ENCODE data around the gene PARD3B. TPM values are rescaled to one million over a fixed set of nuclear protein-coding genes. Genes with fewer than 3 reads are reported as not detected.

Gene PARD3B
- polyA plus RNA-seq, 3 donors, result not detected

DNA sequence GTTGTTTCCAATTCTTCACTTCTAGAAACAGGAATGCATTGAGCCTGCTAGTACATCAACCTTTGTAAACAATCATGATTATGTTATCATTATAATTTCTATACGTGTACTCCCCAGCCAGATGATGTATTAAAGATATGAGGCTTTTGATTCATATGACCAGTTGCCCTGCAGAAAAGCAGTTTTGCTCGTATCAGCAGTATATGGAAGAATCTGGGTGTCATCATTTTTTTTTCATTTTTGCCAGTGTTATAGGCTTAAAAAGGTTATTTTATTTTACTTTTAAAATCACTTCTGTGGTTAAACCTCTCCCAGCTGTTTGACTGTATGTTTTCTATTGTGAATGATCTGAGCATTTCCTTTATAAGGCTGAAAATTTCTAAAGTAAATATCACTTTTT is 665.2 kb downstream of the PARD3B start:
- H3K36me3 Mint-ChIP-seq, result no peaks in the 10 kb centered on the region
- no peak overlapping the region for H3K9ac ChIP-seq (ENCODE audit: insufficient read depth, low read length, poor library complexity, severe bottlenecking)
- intact Hi-C loops (cut with micrococcal nuclease), result no loop called here
- TF ChIP-seq, protein P1, sequence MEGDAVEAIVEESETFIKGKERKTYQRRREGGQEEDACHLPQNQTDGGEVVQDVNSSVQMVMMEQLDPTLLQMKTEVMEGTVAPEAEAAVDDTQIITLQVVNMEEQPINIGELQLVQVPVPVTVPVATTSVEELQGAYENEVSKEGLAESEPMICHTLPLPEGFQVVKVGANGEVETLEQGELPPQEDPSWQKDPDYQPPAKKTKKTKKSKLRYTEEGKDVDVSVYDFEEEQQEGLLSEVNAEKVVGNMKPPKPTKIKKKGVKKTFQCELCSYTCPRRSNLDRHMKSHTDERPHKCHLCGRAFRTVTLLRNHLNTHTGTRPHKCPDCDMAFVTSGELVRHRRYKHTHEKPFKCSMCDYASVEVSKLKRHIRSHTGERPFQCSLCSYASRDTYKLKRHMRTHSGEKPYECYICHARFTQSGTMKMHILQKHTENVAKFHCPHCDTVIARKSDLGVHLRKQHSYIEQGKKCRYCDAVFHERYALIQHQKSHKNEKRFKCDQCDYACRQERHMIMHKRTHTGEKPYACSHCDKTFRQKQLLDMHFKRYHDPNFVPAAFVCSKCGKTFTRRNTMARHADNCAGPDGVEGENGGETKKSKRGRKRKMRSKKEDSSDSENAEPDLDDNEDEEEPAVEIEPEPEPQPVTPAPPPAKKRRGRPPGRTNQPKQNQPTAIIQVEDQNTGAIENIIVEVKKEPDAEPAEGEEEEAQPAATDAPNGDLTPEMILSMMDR (IDR thresholded peaks at IDR 0.05), result no peak
- no peaks in the 10 kb centered on the region for H3K4me1 Mint-ChIP-seq
- no peaks in the 10 kb centered on the region for H3K9me3 ChIP-seq (replicated peaks in 1 of 2; ENCODE audit: control insufficient read depth in 1 of 2, insufficient read depth in 1 of 2, low read length in 2 of 2)
- H3K27ac ChIP-seq (ENCODE audit: low read depth in 1 of 2, low read length in 2 of 2), result no peak overlapping the region
- no peak overlapping the region for H3K4me3 ChIP-seq (replicated peaks in 1 of 3; ENCODE audit: low read depth in 2 of 3, low read length in 3 of 3)
- no peaks in the 10 kb centered on the region for H4K20me1 ChIP-seq (ENCODE audit: insufficient read depth, low read length)
- DNase-seq, result no peak
- WGBS (ENCODE audit: insufficient coverage), result no CpG with 5 or more reads among the region's 2 CpGs
- no peak overlapping the region for H3K4me2 ChIP-seq (replicated peaks; ENCODE audit: extremely low read depth, low read length, poor library complexity, severe bottlenecking)
- no peaks in the 10 kb centered on the region for H3K36me3 ChIP-seq (replicated peaks in 1 of 2; ENCODE audit: control insufficient read depth in 1 of 2, insufficient read depth in 2 of 2, low read length in 2 of 2)
- H3K27me3 ChIP-seq (ENCODE audit: control insufficient read depth in 2 of 2, insufficient read depth in 2 of 2, low read length in 2 of 2), result no peaks in the 10 kb centered on the region
- H3K9me3 Mint-ChIP-seq, result peaks cover 0 to 5% (median 0%) of the 10 kb centered on the region in 7 donors
- no peak overlapping the region for H2AFZ ChIP-seq (ENCODE audit: insufficient read depth, low read depth, low read length, poor library complexity, severe bottlenecking)
- no peak overlapping the region for H3K4me3 Mint-ChIP-seq
- H3K27me3 Mint-ChIP-seq (ENCODE audit: low read depth in 3 of 3), result no peaks in the 10 kb centered on the region
- H3K79me2 ChIP-seq (ENCODE audit: insufficient read depth, low read length), result no peaks in the 10 kb centered on the region
- H3K4me1 ChIP-seq (ENCODE audit: control insufficient read depth in 1 of 2, insufficient read depth in 2 of 2, low read length in 2 of 2), result no peaks in the 10 kb centered on the region
- no peak overlapping the region for H3K27ac Mint-ChIP-seq

DNA sequence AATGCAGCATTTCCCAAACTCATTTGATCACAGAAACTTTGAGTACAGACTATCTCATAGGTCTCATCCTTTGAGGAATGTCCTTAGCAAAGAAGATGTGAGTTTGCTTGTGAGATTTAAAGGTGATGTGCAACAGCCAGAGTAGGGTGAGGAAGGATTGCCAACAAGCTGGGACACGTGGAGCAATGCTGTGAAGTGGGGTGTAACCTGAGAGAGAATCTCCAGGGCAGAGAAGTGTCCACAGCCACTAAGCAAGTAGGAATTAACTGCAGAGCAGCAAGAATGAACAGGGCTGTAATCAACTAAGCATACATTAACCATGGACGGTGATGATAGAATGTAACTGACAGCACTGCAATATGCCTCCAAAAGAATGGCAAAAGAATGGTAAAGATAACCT is 667.1 kb downstream of the PARD3B start:
- no peak overlapping the region for H3K9ac ChIP-seq (ENCODE audit: insufficient read depth, low read length, poor library complexity, severe bottlenecking)
- H3K4me2 ChIP-seq (replicated peaks; ENCODE audit: extremely low read depth, low read length, poor library complexity, severe bottlenecking), result no peak overlapping the region
- H3K9me3 ChIP-seq (replicated peaks in 1 of 2; ENCODE audit: control insufficient read depth in 1 of 2, insufficient read depth in 1 of 2, low read length in 2 of 2), result no peaks in the 10 kb centered on the region
- no peaks in the 10 kb centered on the region for H3K27me3 ChIP-seq (ENCODE audit: control insufficient read depth in 2 of 2, insufficient read depth in 2 of 2, low read length in 2 of 2)
- H3K79me2 ChIP-seq (ENCODE audit: insufficient read depth, low read length), result no peaks in the 10 kb centered on the region
- no peaks in the 10 kb centered on the region for H3K4me1 ChIP-seq (ENCODE audit: control insufficient read depth in 1 of 2, insufficient read depth in 2 of 2, low read length in 2 of 2)
- no peak overlapping the region for H3K4me3 Mint-ChIP-seq
- H3K36me3 Mint-ChIP-seq, result no peaks in the 10 kb centered on the region
- H2AFZ ChIP-seq (ENCODE audit: insufficient read depth, low read depth, low read length, poor library complexity, severe bottlenecking), result no peak overlapping the region
- no peaks in the 10 kb centered on the region for H3K36me3 ChIP-seq (replicated peaks in 1 of 2; ENCODE audit: control insufficient read depth in 1 of 2, insufficient read depth in 2 of 2, low read length in 2 of 2)
- peaks cover 0 to 2% (median 0%) of the 10 kb centered on the region in 7 donors for H3K9me3 Mint-ChIP-seq
- no peaks in the 10 kb centered on the region for H4K20me1 ChIP-seq (ENCODE audit: insufficient read depth, low read length)
- H3K4me3 ChIP-seq (replicated peaks in 1 of 3; ENCODE audit: low read depth in 2 of 3, low read length in 3 of 3), result no peak overlapping the region
- no peak overlapping the region for H3K27ac ChIP-seq (ENCODE audit: low read depth in 1 of 2, low read length in 2 of 2)
- TF ChIP-seq, protein P1 (IDR thresholded peaks at IDR 0.05), result no peak
- H3K27me3 Mint-ChIP-seq (ENCODE audit: low read depth in 3 of 3), result no peaks in the 10 kb centered on the region
- H3K4me1 Mint-ChIP-seq, result no peaks in the 10 kb centered on the region
- WGBS (ENCODE audit: insufficient coverage), result 80% methylated on average over 1 of the region's 2 CpGs
- H3K27ac Mint-ChIP-seq, result no peak overlapping the region
- intact Hi-C loops (cut with micrococcal nuclease), result no loop called here
- DNase-seq, result no peak

All from CD14-positive monocyte (primary cell).